COLO668 (cell line): ENCODE data around the gene RHOBTB1.

Source experiments
- DNase-seq: peaks from one replicate; lab custom pipeline; 2025; ENCODE audit not compliant: unreplicated experiment; lab: John Stamatoyannopoulos, UW

RHOBTB1 gene

DNA sequence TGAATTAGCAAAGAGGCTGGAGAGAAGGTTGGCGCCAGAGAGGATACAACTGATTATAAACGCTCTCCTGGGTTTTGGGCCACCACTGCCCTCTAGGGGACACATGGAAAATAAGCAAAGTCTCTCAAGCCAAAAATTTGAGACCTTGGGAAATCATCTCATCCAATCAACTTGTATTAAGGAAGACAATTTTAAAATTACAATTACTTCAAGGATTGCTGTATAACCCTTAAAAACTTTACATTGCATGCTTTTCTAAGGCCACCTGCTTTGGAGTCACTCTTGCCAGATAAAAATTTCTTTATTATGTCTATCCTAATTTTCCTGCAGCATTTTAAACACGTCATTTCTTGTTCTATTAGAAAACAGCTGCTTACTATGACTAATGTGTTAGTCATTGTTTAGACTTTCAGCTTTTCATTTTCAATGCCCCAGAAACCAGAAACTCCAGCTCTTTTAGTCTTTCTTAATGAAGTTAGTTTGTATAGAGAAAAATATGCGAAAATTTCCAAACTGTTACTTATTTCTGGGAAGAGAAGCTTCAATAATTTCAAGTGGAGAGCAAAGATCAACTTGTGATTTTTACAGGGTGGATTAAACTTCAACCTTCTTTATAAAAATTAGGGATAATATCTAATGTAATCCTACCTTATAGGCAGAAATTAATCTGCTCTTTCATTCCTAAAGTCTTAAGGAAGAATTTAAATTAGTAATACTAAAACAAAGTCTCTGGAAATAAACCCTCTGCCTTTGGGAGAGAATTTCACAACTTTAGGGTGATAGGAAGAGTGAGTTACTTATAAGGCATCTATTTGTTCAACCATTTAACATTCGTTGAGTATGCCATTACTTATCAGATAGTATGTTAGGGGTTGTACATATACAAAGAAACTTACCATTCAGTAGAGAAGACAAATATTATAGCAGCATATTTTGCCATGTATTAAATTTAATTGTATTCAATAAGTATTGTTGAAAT, 20.6 kb upstream of the RHOBTB1 start:
- DNase-seq: peak; percentile 43

DNA sequence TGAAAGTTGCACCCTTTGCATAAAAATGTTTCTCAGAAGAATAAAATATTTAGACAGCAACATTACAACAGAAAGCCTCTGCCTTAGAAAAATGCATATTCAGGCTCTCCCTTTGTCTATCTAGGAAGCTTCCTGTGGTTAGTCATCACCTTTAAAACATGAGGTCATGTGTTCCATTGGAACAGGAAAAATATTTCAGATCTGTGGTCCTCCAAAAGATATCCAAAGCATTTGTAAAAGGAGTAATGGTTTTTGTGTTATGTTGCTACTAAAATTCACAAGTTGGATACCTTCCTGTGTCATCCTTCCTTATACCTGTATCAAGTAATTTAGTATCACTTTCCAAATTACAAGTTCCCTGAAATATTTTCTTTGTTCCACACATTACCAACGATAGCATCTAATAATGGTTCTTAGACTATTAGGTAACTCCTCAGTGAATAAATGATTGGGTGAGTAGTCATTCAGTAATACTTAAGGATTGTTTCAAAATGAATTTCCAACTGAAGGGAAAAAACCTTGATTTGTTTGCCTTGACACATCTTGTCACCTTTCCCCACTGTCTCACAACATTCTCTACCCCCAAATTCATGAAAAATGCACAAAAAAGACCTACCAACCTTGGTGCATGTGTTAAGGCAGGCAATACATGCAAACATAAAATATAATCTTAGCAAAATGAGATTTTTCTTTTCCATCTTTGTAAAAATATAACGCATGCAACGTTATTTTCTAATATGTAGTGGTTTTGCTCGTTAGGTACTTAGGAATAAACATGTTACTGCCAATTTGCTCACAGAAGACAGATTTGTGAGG, 19.7 kb upstream of the RHOBTB1 start:
- DNase-seq: no peak

DNA sequence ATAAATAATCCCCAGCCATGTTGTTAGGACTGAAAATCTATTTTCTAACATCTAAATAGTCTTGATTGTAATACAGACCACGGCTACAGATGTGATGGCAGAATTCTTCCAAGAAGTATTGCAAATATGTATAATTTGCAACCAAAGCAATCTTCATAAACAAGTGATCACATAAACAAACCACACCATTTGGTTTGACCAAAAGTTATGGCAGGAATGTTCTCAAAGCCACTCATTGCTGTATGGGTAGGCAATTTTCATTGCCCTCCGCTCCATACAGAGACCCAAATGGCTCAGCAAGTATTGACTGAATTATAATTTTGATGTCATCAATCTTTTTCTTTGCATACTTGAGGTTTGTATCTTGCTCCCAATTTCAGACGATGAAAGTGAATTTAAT, 19.0 kb upstream of the RHOBTB1 start:
- DNase-seq: no peak

DNA sequence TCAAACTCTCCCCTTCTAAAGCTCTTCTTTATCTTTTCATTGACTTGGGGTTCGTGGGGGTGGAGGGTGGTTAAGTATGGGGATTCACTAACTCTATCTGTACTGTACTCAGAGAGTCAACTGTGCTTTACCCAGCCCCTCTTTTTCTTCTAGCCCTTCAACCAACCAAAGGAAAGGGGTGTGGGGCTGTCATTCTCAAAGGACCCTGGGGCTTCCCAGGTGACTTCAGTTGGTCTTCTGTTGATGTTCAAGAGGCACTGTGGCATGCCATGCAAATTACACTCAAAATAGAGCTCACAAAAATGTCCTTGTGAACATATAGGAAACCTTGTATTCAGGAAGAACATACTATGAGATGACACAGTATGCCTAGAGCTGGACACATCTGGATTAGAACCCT, 16.9 kb upstream of the RHOBTB1 start:
- no peak for DNase-seq

DNA sequence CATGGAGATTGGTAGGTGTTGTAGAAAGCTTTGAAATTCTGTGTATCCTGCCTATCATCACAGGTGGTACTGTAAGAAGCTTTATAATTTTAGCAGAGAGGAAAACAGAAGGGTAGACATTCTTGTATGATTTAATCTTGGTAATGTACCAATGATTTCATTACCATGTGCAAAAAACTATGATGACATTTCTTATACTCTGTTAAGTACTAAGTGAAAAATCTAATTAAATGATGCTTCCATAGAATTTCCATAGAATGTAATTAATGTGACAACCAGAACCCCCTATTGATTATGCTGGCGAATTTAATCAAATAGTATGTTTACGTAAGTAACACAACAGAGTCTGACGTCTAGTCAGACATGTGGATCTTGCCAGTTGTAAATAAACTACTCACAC, 16.0 kb upstream of the RHOBTB1 start:
- DNase-seq: no peak

DNA sequence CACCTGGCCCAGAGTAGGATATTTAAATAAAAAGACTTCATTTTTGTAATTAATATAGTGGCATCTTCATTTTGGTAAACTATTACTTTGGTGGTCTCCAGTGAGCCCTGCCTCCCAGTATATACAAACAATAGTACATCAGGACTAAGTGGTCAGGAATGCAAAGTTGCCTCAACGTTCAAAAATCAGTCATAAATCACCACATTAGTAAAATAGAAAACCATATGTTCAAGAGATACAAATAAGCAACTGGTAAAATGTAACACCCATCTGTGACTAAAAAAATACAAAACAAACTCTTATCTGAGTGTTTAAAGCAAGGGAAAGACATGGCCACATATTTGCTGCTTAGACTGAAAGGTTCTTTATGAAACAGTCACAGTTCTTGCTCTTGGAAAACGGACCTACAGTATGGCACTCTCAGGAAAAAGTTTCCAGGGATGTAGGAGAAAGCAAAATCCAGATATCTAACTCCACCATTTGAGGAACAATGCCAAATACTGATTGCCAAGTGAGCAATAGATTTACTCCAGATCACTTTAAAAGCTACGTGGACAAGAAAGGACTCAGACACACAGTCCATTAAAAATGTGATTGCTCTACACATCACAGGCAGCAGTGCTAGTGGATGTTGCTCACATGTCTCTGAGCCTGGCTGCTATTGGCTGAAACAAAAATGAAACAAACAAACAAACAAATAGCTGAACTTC, 15.1 kb upstream of the RHOBTB1 start:
- DNase-seq: no peak

DNA sequence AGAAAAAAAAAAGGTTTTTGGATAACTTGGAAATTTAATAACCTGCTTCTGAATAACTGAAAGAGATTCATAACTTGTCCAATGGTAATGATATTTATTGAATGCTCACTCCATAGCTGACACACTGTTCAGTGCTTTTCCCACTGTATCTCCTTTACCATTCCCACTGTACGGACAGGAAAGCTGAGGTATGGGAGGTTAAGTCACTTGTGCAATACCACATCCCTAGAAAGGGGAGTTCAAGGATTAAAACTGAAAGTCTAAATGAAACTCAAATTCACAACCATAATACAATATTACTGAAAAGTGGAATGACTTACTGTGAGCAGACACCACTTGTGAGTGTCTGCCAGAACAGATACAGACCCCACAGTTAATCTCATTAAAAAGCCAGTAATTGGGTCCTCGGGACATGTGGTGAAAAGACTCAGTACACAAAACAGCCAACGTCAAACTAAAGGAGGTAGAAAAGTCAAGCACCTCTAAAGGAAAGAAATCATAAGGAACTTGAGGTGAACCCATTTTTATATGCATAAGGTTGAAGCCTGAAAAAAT, 13.8 kb upstream of the RHOBTB1 start:
- no peak for DNase-seq

DNA sequence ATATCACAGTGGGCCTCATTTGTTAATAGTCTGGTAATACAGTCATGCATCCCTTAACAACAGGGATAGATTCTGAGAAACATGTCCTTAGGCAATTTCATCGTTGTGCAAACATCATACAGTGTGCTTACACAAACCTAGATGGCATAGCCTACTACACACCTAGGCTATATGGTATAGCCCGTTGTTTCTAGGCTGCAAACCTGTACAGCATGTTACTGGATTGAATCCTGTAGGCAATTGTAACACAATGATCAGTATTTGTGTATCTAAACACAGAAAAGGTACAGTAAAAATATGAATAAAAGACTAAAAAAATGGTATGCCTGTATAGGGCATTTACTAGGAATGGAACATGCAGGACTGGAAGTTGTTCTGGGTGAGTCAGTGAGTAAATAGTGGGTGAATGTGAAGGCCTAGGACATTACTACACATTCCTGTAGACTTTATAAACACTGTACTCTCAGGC, 12.0 kb upstream of the RHOBTB1 start:
- DNase-seq: no peak

DNA sequence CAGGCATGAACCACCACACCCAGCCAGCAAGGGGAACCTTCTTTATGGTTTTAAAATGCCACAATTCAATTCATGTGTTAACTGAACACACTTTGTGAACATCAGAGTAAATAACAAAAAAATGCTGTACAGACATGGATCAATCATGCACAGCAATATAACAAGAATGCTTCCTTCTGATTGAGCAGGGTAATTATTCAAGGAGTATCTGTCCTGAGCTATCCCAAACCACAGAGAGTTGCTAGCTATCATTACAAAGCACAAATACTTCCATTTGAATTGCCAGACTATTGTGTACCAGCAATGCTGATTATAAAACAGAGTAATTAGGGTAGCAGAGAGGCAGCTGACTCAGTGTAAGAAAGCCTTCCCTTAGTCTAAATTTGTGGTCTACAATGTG, 11.3 kb upstream of the RHOBTB1 start:
- no peak for DNase-seq

DNA sequence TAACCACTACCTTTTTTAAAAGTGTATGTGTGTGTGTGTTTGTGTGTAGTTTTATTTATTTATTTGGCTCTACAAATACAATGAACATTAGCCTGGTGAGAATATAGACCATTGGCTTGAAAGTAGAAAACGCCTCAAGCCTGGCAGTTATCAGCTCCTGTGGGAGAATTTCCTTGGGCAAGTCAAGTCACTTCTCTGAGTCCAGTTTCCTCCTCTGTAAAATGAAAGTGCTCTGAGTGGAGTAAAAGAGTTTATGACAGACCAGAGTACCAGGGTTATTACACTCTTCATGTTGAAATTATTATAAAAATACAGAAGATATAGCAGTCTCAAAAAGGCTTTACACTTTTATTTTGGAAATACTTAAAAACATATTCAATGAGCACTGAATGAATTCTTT, 10.1 kb upstream of the RHOBTB1 start:
- DNase-seq: no peak

DNA sequence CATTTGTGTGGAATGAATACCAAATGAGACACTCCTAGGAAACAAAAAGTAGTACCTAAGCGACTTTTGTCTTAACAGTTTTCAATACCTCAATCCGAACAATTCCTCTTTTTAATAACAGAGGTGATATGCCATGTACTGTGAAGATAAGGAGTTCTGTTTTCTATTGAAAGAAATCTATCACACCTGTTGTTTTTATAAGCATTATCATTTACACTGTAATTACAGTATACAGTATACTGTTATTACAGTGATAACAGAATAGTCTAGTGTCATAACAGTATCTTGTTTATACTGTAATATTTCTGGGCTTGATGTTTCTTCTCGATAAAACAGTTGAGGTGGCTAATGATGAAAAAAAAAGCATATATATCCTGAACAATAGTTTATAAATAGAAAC, 9.4 kb upstream of the RHOBTB1 start:
- DNase-seq: no peak

DNA sequence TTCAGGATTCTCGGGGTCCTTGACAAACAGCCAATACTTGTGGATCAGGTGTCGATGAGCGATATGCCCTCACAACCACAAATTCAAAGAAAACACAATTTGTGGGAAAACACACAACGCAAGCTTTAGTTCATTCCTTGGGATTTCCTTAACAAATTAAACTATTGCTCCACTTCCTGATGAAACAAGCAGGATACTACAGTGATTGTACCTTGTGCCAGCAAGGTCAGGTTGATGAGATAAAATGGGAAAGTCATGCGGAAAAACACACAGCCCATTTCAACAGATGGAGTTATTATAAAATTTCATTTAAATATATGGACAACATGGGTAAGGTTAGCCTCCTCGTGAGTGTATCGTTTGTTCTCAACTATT, 8.8 kb upstream of the RHOBTB1 start:
- DNase-seq: no peak

DNA sequence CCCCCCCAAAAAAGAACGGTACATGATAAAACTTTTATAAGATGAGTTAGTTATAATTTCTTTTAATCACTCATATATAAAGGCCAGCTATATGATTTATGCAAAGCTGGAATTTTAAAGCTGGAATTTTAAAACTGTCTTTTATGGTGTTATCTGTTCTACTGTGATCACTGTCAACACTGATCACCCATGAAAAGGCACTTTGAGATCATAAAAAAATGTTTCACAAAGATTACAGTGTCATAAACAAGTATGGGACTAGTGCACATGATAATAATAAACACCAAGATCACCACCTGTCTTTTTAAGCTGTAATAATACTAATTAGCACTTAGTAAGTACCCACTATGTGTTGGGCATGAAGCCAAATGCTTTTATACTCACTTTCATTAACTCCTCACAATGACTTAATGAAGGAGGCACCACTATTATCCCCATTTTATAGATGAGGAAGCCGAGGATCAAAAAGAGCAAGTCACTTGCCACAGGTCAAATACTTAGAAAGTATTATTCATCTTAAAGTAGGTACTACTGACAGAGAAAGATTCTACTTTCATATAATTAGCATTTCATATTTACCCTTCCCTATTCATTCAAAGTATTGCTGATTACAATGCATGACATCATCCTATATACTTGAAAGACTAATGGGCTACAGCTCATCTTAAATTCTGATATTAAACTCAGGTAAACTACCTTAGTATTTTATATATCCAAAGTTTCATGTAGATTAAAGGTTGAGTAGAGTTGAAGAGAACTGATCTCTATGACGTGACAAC, 8.3 kb upstream of the RHOBTB1 start:
- no peak for DNase-seq

DNA sequence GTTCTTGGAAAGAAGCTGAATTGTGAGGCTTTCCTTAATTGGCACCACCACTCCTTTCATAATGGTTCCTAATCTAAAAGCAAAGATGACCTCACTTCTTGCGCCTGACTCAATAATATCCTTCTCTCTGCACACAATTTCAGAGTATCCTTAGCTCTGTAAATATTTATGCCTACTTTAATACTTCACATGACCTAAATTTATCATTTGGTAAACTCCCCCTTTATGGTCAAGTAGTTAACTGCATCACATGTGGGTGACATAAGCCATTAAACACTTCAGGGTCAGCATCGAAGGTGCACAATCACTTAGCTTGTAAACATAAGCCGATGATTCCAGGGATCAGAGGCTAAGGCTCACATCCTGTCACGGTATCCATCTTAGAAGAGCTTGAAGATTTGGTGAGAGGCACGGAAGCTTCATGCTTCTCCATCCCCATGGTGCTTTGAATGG, 7.3 kb upstream of the RHOBTB1 start:
- no peak for DNase-seq

DNA sequence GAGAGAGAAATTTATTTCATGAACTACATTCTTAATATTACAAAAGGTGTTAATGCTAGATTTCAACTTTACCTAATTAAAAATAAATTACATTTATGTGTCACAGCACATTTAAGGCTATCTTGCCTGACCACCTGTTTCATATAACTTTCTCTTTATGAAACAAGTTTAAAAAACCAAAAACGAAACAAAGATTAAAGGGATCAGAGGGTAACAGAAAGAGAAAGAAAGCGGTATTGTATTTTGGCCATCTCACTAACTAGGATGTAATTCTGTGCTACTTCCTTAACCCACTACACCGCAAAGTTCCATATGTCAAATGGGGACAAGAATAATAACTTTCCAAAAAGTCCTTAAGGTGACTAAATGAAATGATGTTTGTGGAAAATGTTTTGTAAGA, 6.3 kb upstream of the RHOBTB1 start:
- DNase-seq: no peak

DNA sequence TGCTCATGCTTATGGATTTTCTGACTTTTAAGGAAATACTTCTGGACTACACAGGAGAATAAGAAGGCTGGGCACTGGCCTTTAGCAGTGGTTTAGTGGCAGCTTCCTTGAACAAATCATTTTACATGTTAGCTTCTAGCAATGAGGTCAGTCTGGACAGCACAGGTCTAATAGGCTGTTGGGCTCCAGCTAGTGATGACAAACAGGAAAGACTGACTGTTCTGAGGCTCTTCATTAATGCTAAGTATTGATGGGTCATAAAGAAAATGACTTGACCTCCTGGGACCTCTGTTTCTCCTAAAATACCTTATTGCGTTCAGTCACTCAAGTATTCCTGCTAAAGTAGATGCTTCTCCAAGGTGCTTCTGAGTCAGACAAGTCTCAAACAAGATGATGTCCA, 4.9 kb upstream of the RHOBTB1 start:
- no peak for DNase-seq

DNA sequence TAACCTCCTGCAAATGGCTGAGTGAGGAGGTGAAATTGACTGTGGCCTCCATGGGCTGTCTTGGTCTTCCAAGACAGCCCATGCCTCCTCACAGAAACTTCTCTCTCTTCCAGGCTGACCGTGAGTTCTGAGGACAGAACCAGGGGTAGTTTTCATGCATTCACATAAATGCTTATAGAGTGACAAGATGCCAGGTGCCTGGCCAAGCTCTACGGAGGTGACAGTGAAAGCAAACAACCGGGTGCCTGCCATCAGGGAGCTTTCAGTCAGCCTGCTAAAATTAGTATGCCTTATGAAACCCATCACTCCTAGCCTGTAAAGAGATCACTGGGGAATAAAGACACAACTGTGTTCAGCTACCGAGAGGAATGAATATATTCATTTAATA, 919 bp upstream of the RHOBTB1 start:
- no peak for DNase-seq

DNA sequence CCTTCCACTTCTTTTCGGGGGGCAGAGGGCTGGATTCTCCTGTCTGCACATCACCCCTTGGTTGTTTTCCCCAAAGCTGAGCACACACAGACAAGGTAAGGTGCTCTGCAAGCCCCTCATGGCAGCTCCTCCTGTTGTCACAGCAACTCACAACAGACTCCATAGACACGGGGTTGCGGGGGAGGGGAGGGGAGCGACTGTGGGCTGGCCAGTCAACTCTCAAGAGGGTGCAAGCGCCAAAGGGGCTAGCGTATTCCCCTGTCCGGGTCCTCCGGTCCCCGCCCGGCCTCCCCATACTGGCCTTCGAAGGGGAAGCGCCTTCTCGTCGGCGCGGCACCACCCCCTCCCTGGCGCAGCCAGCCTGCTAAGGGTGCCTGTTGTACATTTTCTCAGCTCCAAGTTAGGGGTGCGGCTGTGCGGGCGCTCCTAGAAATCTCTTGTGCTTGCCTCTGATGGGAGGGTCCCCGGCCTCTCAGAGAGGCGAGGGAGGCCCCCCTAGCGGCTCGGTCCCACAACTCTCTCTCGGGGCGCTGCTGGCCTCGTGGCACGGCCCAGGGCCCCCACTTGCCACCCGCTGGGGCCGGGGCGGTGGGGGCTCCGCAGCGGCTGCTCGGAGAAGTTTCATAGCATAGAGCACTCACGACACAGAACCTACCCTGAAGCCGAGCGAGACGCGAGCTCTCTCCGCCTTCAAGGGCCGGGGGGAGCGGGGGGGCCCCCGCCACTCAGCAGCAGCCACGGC, 498 bp downstream of the RHOBTB1 start:
- peak; percentile 58 for DNase-seq

DNA sequence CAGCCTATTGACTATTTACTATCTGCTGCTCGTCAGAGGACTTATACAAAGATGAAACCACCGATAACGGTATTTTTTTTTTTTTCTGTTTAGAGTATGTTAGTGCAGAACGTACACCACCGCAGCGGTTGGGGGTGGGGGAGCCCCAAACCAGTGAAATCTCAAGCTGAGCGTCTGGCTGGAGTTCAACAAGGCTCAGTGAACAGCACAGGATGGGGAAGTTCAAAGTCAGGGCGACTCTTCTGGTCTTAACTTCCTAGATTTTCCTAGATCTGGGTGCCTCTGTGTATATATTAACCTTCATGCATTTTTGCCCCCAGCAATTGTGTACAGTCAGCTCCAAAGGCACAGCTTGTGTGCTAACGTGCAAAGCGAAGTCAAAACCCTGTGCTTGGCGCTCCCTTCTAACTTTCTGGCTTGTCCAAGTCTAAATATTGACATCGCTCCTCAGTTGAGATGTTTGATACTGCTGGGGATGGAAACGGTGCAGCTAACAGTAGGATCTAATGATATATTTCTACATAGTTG, 1.1 kb downstream of the RHOBTB1 start:
- no peak for DNase-seq
